DOHH2 (cell line): ENCODE results near the gene STING1.
"Not testable (repeated sequence)": the region's sequence is repeated elsewhere in the genome, so short reads cannot be mapped to it uniquely, and the experiment has no call there.

Source experiments
- CTCF ChIP-seq: fragments of 200-600 bp; sonication (generic); IDR thresholded peaks from one replicate; pipeline ENCODE4 v1.5.1; 2014; ENCODE audit warnings: antibody characterized with exemption, mild to moderate bottlenecking, low read depth, low read length; ENCODE audit not compliant: poor library complexity, severe bottlenecking
- EZH2phosphoT487 ChIP-seq: fragments of 200-600 bp; sonication (generic); IDR thresholded peaks from 2 replicates; pipeline ENCODE4 v1.6.1; 2017; ENCODE audit warnings: borderline replicate concordance, mild to moderate bottlenecking, antibody characterized with exemption, low read length, moderate library complexity, mixed read lengths

DNA sequence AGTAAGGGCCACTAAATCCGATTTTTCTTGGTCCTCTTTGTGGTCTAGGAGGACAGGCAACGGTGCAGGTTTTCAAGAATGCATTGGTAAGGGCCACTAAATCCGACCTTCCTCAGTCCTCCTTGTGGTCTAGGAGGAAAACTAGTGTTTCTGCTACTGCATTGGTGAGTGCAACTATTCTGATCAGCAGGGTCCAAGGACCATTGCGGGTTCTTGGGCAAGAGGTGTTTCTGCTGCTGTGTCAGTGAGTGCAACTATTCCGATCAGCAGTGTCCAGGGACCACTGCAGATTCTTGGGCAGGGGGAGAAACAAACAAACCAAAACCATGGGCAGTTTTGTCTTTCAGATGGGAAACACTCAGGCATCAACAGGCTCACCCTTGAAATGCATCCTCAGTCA, 22.2 kb upstream of the STING1 start:
- not testable (repeated sequence) for TF ChIP-seq CTCF, EZH2phosphoT487
